Activated CD4-positive, alpha-beta T cell treated with anti-CD3 and anti-CD28 coated beads for 36 hours (primary cell): ENCODE data around the gene ANAPC2. TPM values are rescaled to one million over a fixed set of nuclear protein-coding genes. Genes with fewer than 3 reads are reported as not detected.
"Not testable (repeated sequence)": the region's sequence is repeated elsewhere in the genome, so short reads cannot be mapped to it uniquely, and the experiment has no call there.

Source experiments
- ATAC-seq: fragments of 200-7000 bp; cut with Tn5 transposase; one replicate; pipeline ENCODE4 v1.10.0; 2021; ENCODE audit warnings: mild to moderate bottlenecking, moderate library complexity
- CTCF ChIA-PET: fragments of 350-600 bp; sonication (Branson Sonifier 250); formaldehyde crosslinking; loops from one replicate; lab custom pipeline; 2021; ENCODE audit warnings: antibody characterized with exemption; lab: Charles Lee
- POLR2A ChIA-PET: fragments of 350-600 bp; sonication (Branson Sonifier 250); formaldehyde crosslinking; loops from one replicate; lab custom pipeline; 2021; ENCODE audit warnings: antibody characterized with exemption, inconsistent platforms; lab: Charles Lee
- DNase-seq: peaks from one replicate; pipeline ENCODE4 v3.0.0-alpha.2; 2020
- H3K27ac Mint-ChIP-seq: one replicate; pipeline ENCODE4 v1.8.0; 2021; ENCODE audit warnings: mixed read lengths
- H3K27me3 Mint-ChIP-seq: one replicate; pipeline ENCODE4 v1.8.0; 2021; ENCODE audit warnings: mixed read lengths
- H3K36me3 Mint-ChIP-seq: one replicate; pipeline ENCODE4 v1.8.0; 2021; ENCODE audit warnings: low read depth, mixed read lengths
- H3K4me1 Mint-ChIP-seq: one replicate; pipeline ENCODE4 v1.8.0; 2021; ENCODE audit warnings: mixed read lengths
- H3K4me3 Mint-ChIP-seq: one replicate; pipeline ENCODE4 v1.8.0; 2021; ENCODE audit warnings: mild to moderate bottlenecking, moderate library complexity, mixed read lengths
- H3K9me3 Mint-ChIP-seq: one replicate; pipeline ENCODE4 v1.8.0; 2021; ENCODE audit warnings: low read depth, mixed read lengths
- intact Hi-C, 2 experiments: fragments of 100-400 bp; cut with DNase I in 1 of 2; cut with micrococcal nuclease in 1 of 2; formaldehyde crosslinking; loops; one replicate each; pipeline versions ENCODE4 v1.14.2 to v1.15.1; 2022 to 2024; cut with DNase I, micrococcal nuclease
- total RNA-seq, 2 experiments: library from RNA; stranded (reverse); gene quantifications; one replicate each; pipeline ENCODE4 v1.2.3, GENCODE V29; 2021

Gene ANAPC2
- total RNA-seq, 2 experiments from 2014 or later = 30.8 to 38.4 TPM

GRCh38 chr9:137136881-137137607 is 51.3 kb downstream of the ANAPC2 start:
- Mint-ChIP-seq H3K27me3 (peaks cover 43% of the 10 kb centered on the region), H3K36me3 (no peaks in the 10 kb centered on the region), H3K4me1 (no peaks in the 10 kb centered on the region), H3K4me3 (no peak overlapping the region), H3K27ac (no peak overlapping the region), H3K9me3 (no peaks in the 10 kb centered on the region)
- ChIA-PET POLR2A (no interaction called here), CTCF (interaction anchor here (1.0 kb wide), 1 partner anchor 69 kb away, joined by 3 read pairs; no protein-coding TSS in a partner anchor)
- ATAC-seq = no peak
- intact Hi-C loops = no loop called here
- DNase-seq = no peak

GRCh38 chr9:137136261-137136880 is 52.0 kb downstream of the ANAPC2 start:
- DNase-seq = no peak
- H3K27ac Mint-ChIP-seq = no peak overlapping the region
- H3K4me3 Mint-ChIP-seq = no peak overlapping the region
- ATAC-seq = no peak
- no peaks in the 10 kb centered on the region for H3K4me1 Mint-ChIP-seq
- H3K9me3 Mint-ChIP-seq = no peaks in the 10 kb centered on the region
- ChIA-PET POLR2A (no interaction called here), CTCF (interaction anchor here (1.0 kb wide), 1 partner anchor 68 kb away, joined by 3 read pairs; no protein-coding TSS in a partner anchor)
- intact Hi-C loops = no loop called here
- H3K27me3 Mint-ChIP-seq = peaks cover 40% of the 10 kb centered on the region
- no peaks in the 10 kb centered on the region for H3K36me3 Mint-ChIP-seq

GRCh38 chr9:137135154-137135553 is 53.2 kb downstream of the ANAPC2 start:
- H3K9me3 Mint-ChIP-seq, H3K27ac Mint-ChIP-seq, H3K36me3 Mint-ChIP-seq, H3K4me3 Mint-ChIP-seq, intact Hi-C loops, DNase-seq, H3K4me1 Mint-ChIP-seq, ATAC-seq: not testable (repeated sequence)
- CTCF ChIA-PET = interaction anchor here (0.6 to 0.9 kb wide), 3 partner anchors 11 to 95 kb away, joined by 3 read pairs; no protein-coding TSS in a partner anchor
- POLR2A ChIA-PET = interaction anchor here (0.6 kb wide), 1 partner anchor 280 kb away, joined by 6 read pairs; no protein-coding TSS in a partner anchor
- peaks cover 32% of the 10 kb centered on the region for H3K27me3 Mint-ChIP-seq

- H3K27ac Mint-ChIP-seq = no peak overlapping the region
- intact Hi-C loops = no loop called here
- no peak for ATAC-seq
Observed at GRCh38 chr9:137134191-137134590, 54.2 kb downstream of the ANAPC2 start.

GRCh38 chr9:137130176-137130755 is 58.1 kb downstream of the ANAPC2 start:
- Mint-ChIP-seq H3K27me3 (peaks cover 6% of the 10 kb centered on the region), H3K36me3 (peaks cover 11% of the 10 kb centered on the region), H3K4me1 (peaks cover 21% of the 10 kb centered on the region), H3K27ac (peak overlapping the region; percentile 73), H3K4me3 (peak overlapping the region; percentile 74), H3K9me3 (no peaks in the 10 kb centered on the region)
- CTCF ChIA-PET = interaction anchor here (0.7 to 3.4 kb wide), 13 partner anchors 9 to 108 kb away, joined by 3 to 14 read pairs (median 4); partner anchors contain the start of genes DPP7, NPDC1, RNF224 and TPRN
- POLR2A ChIA-PET = interaction anchor here (0.6 to 1.5 kb wide), 10 partner anchors 20 to 155 kb away, joined by 3 to 9 read pairs (median 4); partner anchors contain the start of genes MAN1B1, TPRN and TUBB4B
- no peak for ATAC-seq
- intact Hi-C loops = no loop called here
- DNase-seq = no peak

More at GRCh38 chr9:137134191-137134590, 54.2 kb downstream of the ANAPC2 start:
- no peaks in the 10 kb centered on the region for H3K36me3 Mint-ChIP-seq
- H3K4me1 Mint-ChIP-seq = peaks cover 2% of the 10 kb centered on the region
- H3K27me3 Mint-ChIP-seq = peaks cover 23% of the 10 kb centered on the region
- CTCF ChIA-PET = no interaction called here
- POLR2A ChIA-PET = no interaction called here
- no peak for DNase-seq
- H3K9me3 Mint-ChIP-seq = no peaks in the 10 kb centered on the region
- H3K4me3 Mint-ChIP-seq = no peak overlapping the region

- Mint-ChIP-seq H3K27ac (peak overlapping the region; percentile 70), H3K27me3 (peaks cover 5% of the 10 kb centered on the region), H3K4me1 (peaks cover 21% of the 10 kb centered on the region), H3K9me3 (no peaks in the 10 kb centered on the region), H3K4me3 (peak overlapping the region; percentile 89), H3K36me3 (peaks cover 11% of the 10 kb centered on the region)
- CTCF ChIA-PET = interaction anchor here (0.6 to 3.4 kb wide), 18 partner anchors 8 to 315 kb away, joined by 3 to 14 read pairs (median 4); partner anchors contain the start of genes DPP7, NPDC1, RNF224 and TPRN
- POLR2A ChIA-PET = interaction anchor here (0.6 to 1.5 kb wide), 11 partner anchors 21 to 155 kb away, joined by 3 to 9 read pairs (median 4); partner anchors contain the start of genes MAN1B1, TPRN and TUBB4B
- DNase-seq (peak; percentile 95), ATAC-seq (peak; percentile 96)
- intact Hi-C loops = loop anchor here (1.0 to 5.0 kb wide), 11 partner anchors 15 to 338 kb away; partner anchors contain the start of genes ANAPC2 (in 1 of the 2), DPP7 (in 1 of the 2), EXD3 (in 1 of the 2) and MAN1B1 (in 1 of the 2)
Observed at GRCh38 chr9:137129456-137130175, 58.7 kb downstream of the ANAPC2 start.

GRCh38 chr9:137128862-137129455 is 59.4 kb downstream of the ANAPC2 start:
- DNase-seq (peak; percentile 46), ATAC-seq (peak; percentile 0)
- intact Hi-C loops = loop anchor here (1.0 to 5.0 kb wide), 11 partner anchors 15 to 338 kb away; partner anchors contain the start of genes ANAPC2 (in 1 of the 2), DPP7 (in 1 of the 2), EXD3 (in 1 of the 2) and MAN1B1 (in 1 of the 2)
- no peaks in the 10 kb centered on the region for H3K9me3 Mint-ChIP-seq
- peaks cover 11% of the 10 kb centered on the region for H3K36me3 Mint-ChIP-seq
- peak overlapping the region; percentile 89 for H3K4me3 Mint-ChIP-seq
- ChIA-PET POLR2A (interaction anchor here (1.0 to 1.5 kb wide), 8 partner anchors 21 to 115 kb away, joined by 3 to 8 read pairs (median 4); partner anchors contain the start of genes TPRN and TUBB4B), CTCF (interaction anchor here (0.6 to 3.4 kb wide), 15 partner anchors 8 to 315 kb away, joined by 3 to 14 read pairs (median 4); partner anchors contain the start of genes DPP7, NPDC1, RNF224 and TPRN)
- peaks cover 2% of the 10 kb centered on the region for H3K27me3 Mint-ChIP-seq
- peaks cover 21% of the 10 kb centered on the region for H3K4me1 Mint-ChIP-seq
- H3K27ac Mint-ChIP-seq = peak overlapping the region; percentile 96

GRCh38 chr9:137128158-137128861 is 60.0 kb downstream of the ANAPC2 start:
- H3K36me3 Mint-ChIP-seq = peaks cover 11% of the 10 kb centered on the region
- peaks cover 23% of the 10 kb centered on the region for H3K4me1 Mint-ChIP-seq
- intact Hi-C loops = loop anchor here (2.0 to 5.0 kb wide), 4 partner anchors 41 to 294 kb away; partner anchors contain the start of genes ANAPC2 (in 1 of the 2), EXD3 (in 1 of the 2), MAN1B1 (in 1 of the 2) and NOXA1 (in 1 of the 2)
- ATAC-seq (peak; percentile 10), DNase-seq (peak; percentile 65)
- H3K27me3 Mint-ChIP-seq = peaks cover 2% of the 10 kb centered on the region
- peak overlapping the region; percentile 89 for H3K4me3 Mint-ChIP-seq
- ChIA-PET CTCF (interaction anchor here (0.9 to 3.4 kb wide), 8 partner anchors 42 to 109 kb away, joined by 3 to 14 read pairs (median 7); partner anchors contain the start of genes MAN1B1 and RNF224), POLR2A (interaction anchor here (0.8 kb wide), 2 partner anchors 33 to 108 kb away, joined by 3 read pairs; no protein-coding TSS in a partner anchor)
- no peaks in the 10 kb centered on the region for H3K9me3 Mint-ChIP-seq
- H3K27ac Mint-ChIP-seq = peak overlapping the region; percentile 96
